ENCODE measurements around the gene EGFLAM.

The EGFLAM gene

DNA sequence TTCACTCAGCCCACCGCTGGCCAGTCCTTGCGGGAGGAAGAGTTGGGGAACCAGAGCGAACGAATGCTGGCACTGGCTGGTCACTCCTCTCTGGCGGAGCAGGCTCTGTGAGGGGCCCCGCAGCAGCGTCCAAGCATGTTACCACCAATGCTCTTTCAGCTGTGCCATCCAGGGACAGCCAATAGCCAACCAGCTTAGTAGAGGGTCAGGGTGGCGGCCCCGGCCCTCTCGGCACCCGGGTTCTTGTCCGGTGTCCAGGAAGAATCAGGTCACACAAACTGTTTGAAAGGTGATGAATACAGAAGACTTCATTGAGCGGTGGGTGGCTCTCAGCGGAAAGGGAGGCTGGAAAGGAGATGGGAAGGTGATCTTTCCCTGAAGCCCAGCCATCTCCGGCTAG, 135.3 kb downstream of the EGFLAM start:
- Histone ChIP-seq H4K20me1 (ENCODE audit: low read depth, low read length) (no peaks in the 10 kb centered on the region), H3K36me3 (ENCODE audit: low read length) (no peaks in the 10 kb centered on the region), H3K9ac (ENCODE audit: low read length) (no peak overlapping the region), H3K79me2 (ENCODE audit: insufficient read depth, low read length) (no peaks in the 10 kb centered on the region), H3F3A (ENCODE audit: insufficient read depth) (no peaks in the 10 kb centered on the region), H3K4me2 (ENCODE audit: low read depth, low read length, poor library complexity, severe bottlenecking) (no peak overlapping the region), H3K27ac (ENCODE audit: low read depth, low read length) (no peak overlapping the region), H3K4me3 (ENCODE audit: insufficient read depth, low read length, poor library complexity, severe bottlenecking) (no peak overlapping the region), H2AFZ (ENCODE audit: low read depth, low read length, severe bottlenecking) (no peak overlapping the region), H3K27me3 (ENCODE audit: low read length) (no peaks in the 10 kb centered on the region), H3K9me3 (ENCODE audit: insufficient read depth, low read length) (no peaks in the 10 kb centered on the region), H3K9me2 (replicated peaks; ENCODE audit: insufficient read depth, low read length) (no peaks in the 10 kb centered on the region)
- TF ChIP-seq EZH2phosphoT487 (conservative IDR thresholded peaks at IDR 0.05; ENCODE audit: low read length): no peak
- TF ChIP-seq, protein P1, sequence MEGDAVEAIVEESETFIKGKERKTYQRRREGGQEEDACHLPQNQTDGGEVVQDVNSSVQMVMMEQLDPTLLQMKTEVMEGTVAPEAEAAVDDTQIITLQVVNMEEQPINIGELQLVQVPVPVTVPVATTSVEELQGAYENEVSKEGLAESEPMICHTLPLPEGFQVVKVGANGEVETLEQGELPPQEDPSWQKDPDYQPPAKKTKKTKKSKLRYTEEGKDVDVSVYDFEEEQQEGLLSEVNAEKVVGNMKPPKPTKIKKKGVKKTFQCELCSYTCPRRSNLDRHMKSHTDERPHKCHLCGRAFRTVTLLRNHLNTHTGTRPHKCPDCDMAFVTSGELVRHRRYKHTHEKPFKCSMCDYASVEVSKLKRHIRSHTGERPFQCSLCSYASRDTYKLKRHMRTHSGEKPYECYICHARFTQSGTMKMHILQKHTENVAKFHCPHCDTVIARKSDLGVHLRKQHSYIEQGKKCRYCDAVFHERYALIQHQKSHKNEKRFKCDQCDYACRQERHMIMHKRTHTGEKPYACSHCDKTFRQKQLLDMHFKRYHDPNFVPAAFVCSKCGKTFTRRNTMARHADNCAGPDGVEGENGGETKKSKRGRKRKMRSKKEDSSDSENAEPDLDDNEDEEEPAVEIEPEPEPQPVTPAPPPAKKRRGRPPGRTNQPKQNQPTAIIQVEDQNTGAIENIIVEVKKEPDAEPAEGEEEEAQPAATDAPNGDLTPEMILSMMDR (IDR thresholded peaks at IDR 0.05; ENCODE audit: insufficient read depth, low read length, poor library complexity, severe bottlenecking): no peak

DNA sequence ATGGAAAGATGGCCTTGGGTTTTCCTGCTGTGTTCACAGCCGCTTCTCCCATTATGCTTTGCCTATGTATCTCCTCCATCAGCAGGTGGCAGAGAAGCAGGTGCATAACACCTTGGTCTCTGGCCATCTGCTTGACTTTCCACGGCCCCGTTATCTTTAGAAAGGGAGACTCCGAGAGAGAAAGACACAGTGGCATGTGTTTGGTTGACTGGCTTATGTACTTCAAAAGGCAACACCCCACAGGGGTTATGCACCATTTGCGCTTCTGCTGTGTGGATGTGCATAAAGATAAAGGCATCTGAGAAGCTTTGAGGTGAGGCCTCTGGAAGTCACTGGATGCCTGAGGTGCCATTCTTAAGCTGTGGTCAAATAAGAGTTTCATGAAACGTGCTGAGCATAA, 138.4 kb downstream of the EGFLAM start:
- H3K9me3 ChIP-seq (ENCODE audit: insufficient read depth, low read length): no peaks in the 10 kb centered on the region
- H3K9ac ChIP-seq (ENCODE audit: low read length): no peak overlapping the region
- no peaks in the 10 kb centered on the region for H3K9me2 ChIP-seq (replicated peaks; ENCODE audit: insufficient read depth, low read length)
- no peak overlapping the region for H3K4me3 ChIP-seq (ENCODE audit: insufficient read depth, low read length, poor library complexity, severe bottlenecking)
- H3K27ac ChIP-seq (ENCODE audit: low read depth, low read length): no peak overlapping the region
- H3K36me3 ChIP-seq (ENCODE audit: low read length): no peaks in the 10 kb centered on the region
- no peaks in the 10 kb centered on the region for H3F3A ChIP-seq (ENCODE audit: insufficient read depth)
- H2AFZ ChIP-seq (ENCODE audit: low read depth, low read length, severe bottlenecking): no peak overlapping the region
- no peaks in the 10 kb centered on the region for H3K27me3 ChIP-seq (ENCODE audit: low read length)
- TF ChIP-seq EZH2phosphoT487 (conservative IDR thresholded peaks at IDR 0.05; ENCODE audit: low read length): no peak
- TF ChIP-seq, protein P1 (IDR thresholded peaks at IDR 0.05; ENCODE audit: insufficient read depth, low read length, poor library complexity, severe bottlenecking): no peak
- H3K79me2 ChIP-seq (ENCODE audit: insufficient read depth, low read length): no peaks in the 10 kb centered on the region
- no peaks in the 10 kb centered on the region for H4K20me1 ChIP-seq (ENCODE audit: low read depth, low read length)
- no peak overlapping the region for H3K4me2 ChIP-seq (ENCODE audit: low read depth, low read length, poor library complexity, severe bottlenecking)

DNA sequence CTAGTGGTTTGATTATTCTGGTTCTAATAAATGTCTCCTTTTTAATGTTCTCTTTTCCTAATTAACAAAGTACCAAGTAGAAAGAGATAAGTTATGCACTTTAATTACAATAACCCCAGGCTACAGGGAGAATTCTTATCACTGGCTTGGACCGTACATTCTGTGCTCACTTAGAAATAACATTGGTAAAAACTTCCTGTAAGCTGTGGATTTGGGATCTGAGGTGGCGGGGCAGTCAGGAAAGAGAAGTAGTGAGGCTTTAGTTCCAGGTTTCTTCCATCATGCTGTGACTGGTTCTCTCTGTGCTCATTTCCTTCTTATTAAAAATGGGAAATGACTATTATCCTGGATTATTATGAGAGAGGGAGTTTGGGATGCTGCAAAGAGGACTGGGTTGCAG, 142.0 kb downstream of the EGFLAM start:
- Histone ChIP-seq H2AFZ (ENCODE audit: low read depth, low read length, severe bottlenecking) (no peak overlapping the region), H3F3A (ENCODE audit: insufficient read depth) (no peaks in the 10 kb centered on the region), H3K4me3 (ENCODE audit: insufficient read depth, low read length, poor library complexity, severe bottlenecking) (no peak overlapping the region), H3K27me3 (ENCODE audit: low read length) (no peaks in the 10 kb centered on the region), H3K36me3 (ENCODE audit: low read length) (no peaks in the 10 kb centered on the region), H4K20me1 (ENCODE audit: low read depth, low read length) (no peaks in the 10 kb centered on the region), H3K9me2 (replicated peaks; ENCODE audit: insufficient read depth, low read length) (no peaks in the 10 kb centered on the region), H3K4me2 (ENCODE audit: low read depth, low read length, poor library complexity, severe bottlenecking) (no peak overlapping the region), H3K9ac (ENCODE audit: low read length) (no peak overlapping the region), H3K27ac (ENCODE audit: low read depth, low read length) (no peak overlapping the region), H3K79me2 (ENCODE audit: insufficient read depth, low read length) (no peaks in the 10 kb centered on the region), H3K9me3 (ENCODE audit: insufficient read depth, low read length) (no peaks in the 10 kb centered on the region)
- TF ChIP-seq, protein P1 (IDR thresholded peaks at IDR 0.05; ENCODE audit: insufficient read depth, low read length, poor library complexity, severe bottlenecking): no peak
- no peak for TF ChIP-seq EZH2phosphoT487 (conservative IDR thresholded peaks at IDR 0.05; ENCODE audit: low read length)
